Measurements from ENCODE around the gene DNAL1. TPM values are rescaled to one million over a fixed set of nuclear protein-coding genes. Genes with fewer than 3 reads are reported as not detected.

Gene DNAL1
- total and polyA plus RNA-seq, 2 of the 13 experiments (the other 11 are each of a cell fraction or from before 2014, with no cell fraction given): 1.4 to 13.3 TPM

DNA sequence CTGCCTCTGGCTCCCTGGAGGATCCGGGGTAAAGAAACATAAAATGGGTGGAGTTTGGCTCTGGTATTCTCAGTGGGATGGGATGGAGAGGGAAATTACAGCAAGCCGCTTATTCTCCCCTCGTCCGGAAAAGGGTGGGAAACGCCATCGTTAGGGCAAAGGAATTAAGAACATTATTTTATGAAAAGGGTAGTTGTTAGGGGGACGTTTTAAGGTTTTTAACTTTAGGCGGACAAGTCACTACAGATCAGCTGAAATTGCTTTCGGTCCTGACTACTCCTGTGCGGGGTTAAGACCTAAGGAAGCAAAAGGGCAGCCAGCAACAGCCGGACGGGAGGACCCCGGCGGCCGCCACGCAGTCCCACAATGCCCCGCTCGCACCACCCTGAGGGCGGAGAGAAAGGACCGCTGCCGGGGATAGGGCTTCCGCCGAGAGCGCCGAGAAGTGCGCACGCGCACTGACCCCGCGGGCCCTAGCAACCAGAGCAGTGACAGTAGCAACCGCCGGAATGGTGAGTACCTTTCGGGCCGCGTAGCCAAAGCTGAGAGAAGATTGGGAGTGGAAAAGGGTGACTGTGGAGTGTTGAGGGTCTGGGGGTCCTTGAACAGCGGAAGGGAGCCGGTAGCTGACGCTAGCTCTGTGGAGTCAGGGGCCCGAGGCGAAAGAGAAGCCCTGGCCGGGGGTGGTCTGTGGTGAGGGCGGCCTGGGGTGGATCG lies at the start of gene DNAL1 (continued):
- TF ChIP-seq, protein P1, sequence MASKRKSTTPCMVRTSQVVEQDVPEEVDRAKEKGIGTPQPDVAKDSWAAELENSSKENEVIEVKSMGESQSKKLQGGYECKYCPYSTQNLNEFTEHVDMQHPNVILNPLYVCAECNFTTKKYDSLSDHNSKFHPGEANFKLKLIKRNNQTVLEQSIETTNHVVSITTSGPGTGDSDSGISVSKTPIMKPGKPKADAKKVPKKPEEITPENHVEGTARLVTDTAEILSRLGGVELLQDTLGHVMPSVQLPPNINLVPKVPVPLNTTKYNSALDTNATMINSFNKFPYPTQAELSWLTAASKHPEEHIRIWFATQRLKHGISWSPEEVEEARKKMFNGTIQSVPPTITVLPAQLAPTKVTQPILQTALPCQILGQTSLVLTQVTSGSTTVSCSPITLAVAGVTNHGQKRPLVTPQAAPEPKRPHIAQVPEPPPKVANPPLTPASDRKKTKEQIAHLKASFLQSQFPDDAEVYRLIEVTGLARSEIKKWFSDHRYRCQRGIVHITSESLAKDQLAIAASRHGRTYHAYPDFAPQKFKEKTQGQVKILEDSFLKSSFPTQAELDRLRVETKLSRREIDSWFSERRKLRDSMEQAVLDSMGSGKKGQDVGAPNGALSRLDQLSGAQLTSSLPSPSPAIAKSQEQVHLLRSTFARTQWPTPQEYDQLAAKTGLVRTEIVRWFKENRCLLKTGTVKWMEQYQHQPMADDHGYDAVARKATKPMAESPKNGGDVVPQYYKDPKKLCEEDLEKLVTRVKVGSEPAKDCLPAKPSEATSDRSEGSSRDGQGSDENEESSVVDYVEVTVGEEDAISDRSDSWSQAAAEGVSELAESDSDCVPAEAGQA (IDR thresholded peaks at IDR 0.05; ENCODE audit: low read depth): 0 out of 2 replicates have a peak, but pooled peaks have one; percentile 37
- TF ChIP-seq, protein P1 (CRISPR knock-in tag; IDR thresholded peaks at IDR 0.05; ENCODE audit: borderline replicate concordance): no peak
- TF ChIP-seq ZFP90 (CRISPR knock-in tag; IDR thresholded peaks at IDR 0.05; ENCODE audit: borderline replicate concordance) (no peak), SRSF4 (IDR thresholded peaks at IDR 0.05; ENCODE audit: low read depth, low read length, poor library complexity, severe bottlenecking) (no peak), KDM1A (CRISPR knock-in tag; IDR thresholded peaks at IDR 0.05) (no peak), MIER3 (CRISPR knock-in tag; IDR thresholded peaks at IDR 0.05; ENCODE audit: borderline replicate concordance) (peak; percentile 71; the same call in 1 of the 2 replicates), ZNF775 (CRISPR knock-in tag; IDR thresholded peaks at IDR 0.05; ENCODE audit: borderline replicate concordance) (no peak), ZSCAN22 (CRISPR knock-in tag; IDR thresholded peaks at IDR 0.05) (no peak)
- TF ChIP-seq, protein P2, sequence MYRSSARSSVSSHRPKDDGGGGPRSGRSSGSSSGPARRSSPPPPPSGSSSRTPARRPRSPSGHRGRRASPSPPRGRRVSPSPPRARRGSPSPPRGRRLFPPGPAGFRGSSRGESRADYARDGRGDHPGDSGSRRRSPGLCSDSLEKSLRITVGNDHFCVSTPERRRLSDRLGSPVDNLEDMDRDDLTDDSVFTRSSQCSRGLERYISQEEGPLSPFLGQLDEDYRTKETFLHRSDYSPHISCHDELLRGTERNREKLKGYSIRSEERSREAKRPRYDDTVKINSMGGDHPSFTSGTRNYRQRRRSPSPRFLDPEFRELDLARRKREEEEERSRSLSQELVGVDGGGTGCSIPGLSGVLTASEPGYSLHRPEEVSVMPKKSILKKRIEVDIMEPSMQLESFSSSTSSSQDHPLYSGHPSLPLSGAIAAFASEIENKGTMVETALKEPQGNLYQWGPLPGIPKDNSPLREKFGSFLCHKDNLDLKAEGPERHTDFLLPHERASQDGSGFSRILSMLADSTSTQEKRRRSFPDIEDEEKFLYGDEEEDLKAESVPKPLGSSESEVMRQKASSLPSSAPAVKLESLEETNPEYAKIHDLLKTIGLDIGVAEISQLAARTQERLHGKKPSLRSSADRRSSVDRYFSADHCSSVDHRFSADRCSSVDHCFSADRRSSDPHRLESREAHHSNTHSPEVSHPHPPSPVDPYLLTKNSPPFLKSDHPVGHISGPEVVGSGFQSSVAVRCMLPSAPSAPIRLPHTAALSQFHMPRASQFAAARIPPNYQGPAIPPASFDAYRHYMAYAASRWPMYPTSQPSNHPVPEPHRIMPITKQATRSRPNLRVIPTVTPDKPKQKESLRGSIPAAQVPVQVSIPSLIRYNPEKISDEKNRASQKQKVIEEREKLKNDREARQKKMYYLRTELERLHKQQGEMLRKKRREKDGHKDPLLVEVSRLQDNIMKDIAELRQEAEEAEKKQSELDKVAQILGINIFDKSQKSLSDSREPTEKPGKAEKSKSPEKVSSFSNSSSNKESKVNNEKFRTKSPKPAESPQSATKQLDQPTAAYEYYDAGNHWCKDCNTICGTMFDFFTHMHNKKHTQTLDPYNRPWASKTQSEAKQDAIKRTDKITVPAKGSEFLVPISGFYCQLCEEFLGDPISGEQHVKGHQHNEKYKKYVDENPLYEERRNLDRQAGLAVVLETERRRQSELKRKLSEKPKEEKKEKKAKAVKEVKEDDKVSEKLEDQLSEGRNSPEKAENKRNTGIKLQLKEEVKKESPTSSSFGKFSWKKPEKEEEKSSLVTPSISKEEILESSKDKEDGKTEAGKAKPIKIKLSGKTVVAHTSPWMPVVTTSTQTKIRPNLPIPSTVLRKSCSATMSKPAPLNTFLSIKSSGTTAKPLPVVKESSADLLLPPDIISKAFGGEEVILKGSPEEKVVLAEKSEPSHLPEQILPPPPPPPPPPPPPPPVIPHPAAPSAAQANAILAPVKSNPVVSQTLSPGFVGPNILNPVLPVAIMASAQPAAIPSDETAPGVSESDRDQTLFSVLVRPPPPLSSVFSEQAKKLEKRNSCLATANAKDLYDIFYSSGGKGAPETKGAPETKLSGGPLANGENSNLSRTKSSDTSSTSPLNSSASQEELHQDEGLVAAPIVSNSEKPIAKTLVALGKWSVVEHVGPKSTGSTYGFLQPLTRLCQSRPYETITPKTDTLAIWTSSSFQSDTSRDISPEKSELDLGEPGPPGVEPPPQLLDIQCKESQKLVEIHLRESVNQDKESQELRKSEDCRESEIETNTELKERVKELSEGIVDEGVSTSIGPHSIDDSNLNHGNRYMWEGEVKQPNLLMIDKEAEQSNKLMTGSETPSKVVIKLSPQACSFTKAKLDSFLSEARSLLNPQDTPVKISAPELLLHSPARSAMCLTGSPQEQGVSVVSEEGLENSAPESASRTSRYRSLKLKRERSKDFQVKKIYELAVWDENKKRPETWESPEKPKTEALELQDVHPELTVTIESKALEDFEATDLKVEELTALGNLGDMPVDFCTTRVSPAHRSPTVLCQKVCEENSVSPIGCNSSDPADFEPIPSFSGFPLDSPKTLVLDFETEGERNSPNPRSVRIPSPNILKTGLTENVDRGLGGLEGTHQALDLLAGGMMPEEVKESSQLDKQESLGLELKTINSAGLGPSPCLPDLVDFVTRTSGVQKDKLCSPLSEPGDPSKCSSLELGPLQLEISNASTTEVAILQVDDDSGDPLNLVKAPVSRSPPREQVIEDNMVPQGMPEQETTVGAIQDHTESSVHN (CRISPR knock-in tag; IDR thresholded peaks at IDR 0.05): no peak
- TF ChIP-seq, protein P3, sequence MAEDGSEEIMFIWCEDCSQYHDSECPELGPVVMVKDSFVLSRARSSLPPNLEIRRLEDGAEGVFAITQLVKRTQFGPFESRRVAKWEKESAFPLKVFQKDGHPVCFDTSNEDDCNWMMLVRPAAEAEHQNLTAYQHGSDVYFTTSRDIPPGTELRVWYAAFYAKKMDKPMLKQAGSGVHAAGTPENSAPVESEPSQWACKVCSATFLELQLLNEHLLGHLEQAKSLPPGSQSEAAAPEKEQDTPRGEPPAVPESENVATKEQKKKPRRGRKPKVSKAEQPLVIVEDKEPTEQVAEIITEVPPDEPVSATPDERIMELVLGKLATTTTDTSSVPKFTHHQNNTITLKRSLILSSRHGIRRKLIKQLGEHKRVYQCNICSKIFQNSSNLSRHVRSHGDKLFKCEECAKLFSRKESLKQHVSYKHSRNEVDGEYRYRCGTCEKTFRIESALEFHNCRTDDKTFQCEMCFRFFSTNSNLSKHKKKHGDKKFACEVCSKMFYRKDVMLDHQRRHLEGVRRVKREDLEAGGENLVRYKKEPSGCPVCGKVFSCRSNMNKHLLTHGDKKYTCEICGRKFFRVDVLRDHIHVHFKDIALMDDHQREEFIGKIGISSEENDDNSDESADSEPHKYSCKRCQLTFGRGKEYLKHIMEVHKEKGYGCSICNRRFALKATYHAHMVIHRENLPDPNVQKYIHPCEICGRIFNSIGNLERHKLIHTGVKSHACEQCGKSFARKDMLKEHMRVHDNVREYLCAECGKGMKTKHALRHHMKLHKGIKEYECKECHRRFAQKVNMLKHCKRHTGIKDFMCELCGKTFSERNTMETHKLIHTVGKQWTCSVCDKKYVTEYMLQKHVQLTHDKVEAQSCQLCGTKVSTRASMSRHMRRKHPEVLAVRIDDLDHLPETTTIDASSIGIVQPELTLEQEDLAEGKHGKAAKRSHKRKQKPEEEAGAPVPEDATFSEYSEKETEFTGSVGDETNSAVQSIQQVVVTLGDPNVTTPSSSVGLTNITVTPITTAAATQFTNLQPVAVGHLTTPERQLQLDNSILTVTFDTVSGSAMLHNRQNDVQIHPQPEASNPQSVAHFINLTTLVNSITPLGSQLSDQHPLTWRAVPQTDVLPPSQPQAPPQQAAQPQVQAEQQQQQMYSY (CRISPR knock-in tag; IDR thresholded peaks at IDR 0.05): no peak

All from HepG2 (cell line).